Measurements from ENCODE around the gene SNIP1. TPM values are rescaled to one million over a fixed set of nuclear protein-coding genes. Genes with fewer than 3 reads are reported as not detected.

The SNIP1 gene
- total and polyA plus RNA-seq, 2 experiments from 2014 or later = 7.0 to 11.4 TPM

GRCh38 chr1:37495875-37496274 lies 58.2 kb downstream of the SNIP1 start:
- Histone ChIP-seq H3K4me2 (no peak overlapping the region), H3K27me3 (ENCODE audit: insufficient read depth) (no peaks in the 10 kb centered on the region), H3K36me3 (ENCODE audit: insufficient read depth) (peaks cover 6% of the 10 kb centered on the region), H4K20me1 (replicated peaks; ENCODE audit: insufficient read depth) (no peaks in the 10 kb centered on the region), H3K4me3 (no peak overlapping the region), H2AFZ (no peak overlapping the region), H3K9me2 (ENCODE audit: insufficient read depth) (no peaks in the 10 kb centered on the region), H3K4me1 (ENCODE audit: insufficient read depth) (no peaks in the 10 kb centered on the region), H3K27ac (ENCODE audit: low read depth) (no peak overlapping the region), H3F3A (replicated peaks; ENCODE audit: low read depth) (no peaks in the 10 kb centered on the region), H3K79me2 (replicated peaks; ENCODE audit: insufficient read depth) (no peaks in the 10 kb centered on the region)
- Mint-ChIP-seq H3K36me3 (ENCODE audit: low read depth) (peaks cover 24% of the 10 kb centered on the region), H3K9me3 (no peaks in the 10 kb centered on the region), H3K4me1 (no peaks in the 10 kb centered on the region), H3K27me3 (ENCODE audit: insufficient read depth, low read depth, poor library complexity) (peaks cover 4% of the 10 kb centered on the region), H3K27ac (no peak overlapping the region), H3K4me3 (no peak overlapping the region)
- ATAC-seq (no peak), DNase-seq (ENCODE audit: low spot score) (no peak)
- TF ChIP-seq STAT1 (IDR thresholded peaks at IDR 0.05; ENCODE audit: unreplicated experiment) = no peak
- TF ChIP-seq ZNF114 (CRISPR knock-in tag; IDR thresholded peaks at IDR 0.05) = no peak
- TF ChIP-seq, protein P1, sequence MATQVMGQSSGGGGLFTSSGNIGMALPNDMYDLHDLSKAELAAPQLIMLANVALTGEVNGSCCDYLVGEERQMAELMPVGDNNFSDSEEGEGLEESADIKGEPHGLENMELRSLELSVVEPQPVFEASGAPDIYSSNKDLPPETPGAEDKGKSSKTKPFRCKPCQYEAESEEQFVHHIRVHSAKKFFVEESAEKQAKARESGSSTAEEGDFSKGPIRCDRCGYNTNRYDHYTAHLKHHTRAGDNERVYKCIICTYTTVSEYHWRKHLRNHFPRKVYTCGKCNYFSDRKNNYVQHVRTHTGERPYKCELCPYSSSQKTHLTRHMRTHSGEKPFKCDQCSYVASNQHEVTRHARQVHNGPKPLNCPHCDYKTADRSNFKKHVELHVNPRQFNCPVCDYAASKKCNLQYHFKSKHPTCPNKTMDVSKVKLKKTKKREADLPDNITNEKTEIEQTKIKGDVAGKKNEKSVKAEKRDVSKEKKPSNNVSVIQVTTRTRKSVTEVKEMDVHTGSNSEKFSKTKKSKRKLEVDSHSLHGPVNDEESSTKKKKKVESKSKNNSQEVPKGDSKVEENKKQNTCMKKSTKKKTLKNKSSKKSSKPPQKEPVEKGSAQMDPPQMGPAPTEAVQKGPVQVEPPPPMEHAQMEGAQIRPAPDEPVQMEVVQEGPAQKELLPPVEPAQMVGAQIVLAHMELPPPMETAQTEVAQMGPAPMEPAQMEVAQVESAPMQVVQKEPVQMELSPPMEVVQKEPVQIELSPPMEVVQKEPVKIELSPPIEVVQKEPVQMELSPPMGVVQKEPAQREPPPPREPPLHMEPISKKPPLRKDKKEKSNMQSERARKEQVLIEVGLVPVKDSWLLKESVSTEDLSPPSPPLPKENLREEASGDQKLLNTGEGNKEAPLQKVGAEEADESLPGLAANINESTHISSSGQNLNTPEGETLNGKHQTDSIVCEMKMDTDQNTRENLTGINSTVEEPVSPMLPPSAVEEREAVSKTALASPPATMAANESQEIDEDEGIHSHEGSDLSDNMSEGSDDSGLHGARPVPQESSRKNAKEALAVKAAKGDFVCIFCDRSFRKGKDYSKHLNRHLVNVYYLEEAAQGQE (IDR thresholded peaks at IDR 0.05; ENCODE audit: unreplicated experiment) = no peak
- no peak for TF ChIP-seq EZH2 (IDR thresholded peaks at IDR 0.05; ENCODE audit: low read depth, unreplicated experiment)
- TF ChIP-seq ZNF462 (CRISPR knock-in tag; IDR thresholded peaks at IDR 0.05) = no peak
- no peak for TF ChIP-seq ZNF331 (CRISPR knock-in tag; IDR thresholded peaks at IDR 0.05; ENCODE audit: low read depth)
- TF ChIP-seq EZH2phosphoT487 (IDR thresholded peaks at IDR 0.05; ENCODE audit: unreplicated experiment) = no peak
- no peak for TF ChIP-seq CREB1 (CRISPR knock-in tag; IDR thresholded peaks at IDR 0.05; ENCODE audit: low read depth)
- TF ChIP-seq, protein P2, sequence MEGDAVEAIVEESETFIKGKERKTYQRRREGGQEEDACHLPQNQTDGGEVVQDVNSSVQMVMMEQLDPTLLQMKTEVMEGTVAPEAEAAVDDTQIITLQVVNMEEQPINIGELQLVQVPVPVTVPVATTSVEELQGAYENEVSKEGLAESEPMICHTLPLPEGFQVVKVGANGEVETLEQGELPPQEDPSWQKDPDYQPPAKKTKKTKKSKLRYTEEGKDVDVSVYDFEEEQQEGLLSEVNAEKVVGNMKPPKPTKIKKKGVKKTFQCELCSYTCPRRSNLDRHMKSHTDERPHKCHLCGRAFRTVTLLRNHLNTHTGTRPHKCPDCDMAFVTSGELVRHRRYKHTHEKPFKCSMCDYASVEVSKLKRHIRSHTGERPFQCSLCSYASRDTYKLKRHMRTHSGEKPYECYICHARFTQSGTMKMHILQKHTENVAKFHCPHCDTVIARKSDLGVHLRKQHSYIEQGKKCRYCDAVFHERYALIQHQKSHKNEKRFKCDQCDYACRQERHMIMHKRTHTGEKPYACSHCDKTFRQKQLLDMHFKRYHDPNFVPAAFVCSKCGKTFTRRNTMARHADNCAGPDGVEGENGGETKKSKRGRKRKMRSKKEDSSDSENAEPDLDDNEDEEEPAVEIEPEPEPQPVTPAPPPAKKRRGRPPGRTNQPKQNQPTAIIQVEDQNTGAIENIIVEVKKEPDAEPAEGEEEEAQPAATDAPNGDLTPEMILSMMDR (conservative IDR thresholded peaks at IDR 0.05; ENCODE audit: low read depth in 2 of 2) = no peak
- no peak for TF ChIP-seq NANOG (IDR thresholded peaks at IDR 0.05; ENCODE audit: borderline replicate concordance)
- TF ChIP-seq POLR2AphosphoS5 (IDR thresholded peaks at IDR 0.05; ENCODE audit: low read depth) = no peak
- no peak for TF ChIP-seq ETS1 (IDR thresholded peaks at IDR 0.05)
- no peak for TF ChIP-seq JUNB (IDR thresholded peaks at IDR 0.05; ENCODE audit: unreplicated experiment)

Measured in GM23338 (cell line).